GM18951 (cell line): ENCODE measurements around the gene PTGDR2.

ENCODE experiments used
- POLR2A ChIP-seq: IDR thresholded peaks from 4 replicates; pipeline ENCODE4 v1.6.1; 2011; ENCODE audit warnings: mild to moderate bottlenecking; ENCODE audit not compliant: insufficient read length, insufficient read depth; ENCODE audit errors: extremely low read depth
- in situ Hi-C: fragments of 300-500 bp; cut with MboI; formaldehyde crosslinking; loops from one replicate; pipeline ENCODE4 v1.12.0; 2022; ENCODE audit warnings: low sequenced_read_pairs, mixed read lengths, inconsistent platforms; ENCODE audit not compliant: unreplicated experiment

Gene PTGDR2

GRCh38 chr11:60858731-60859464, 3.1 kb upstream of the PTGDR2 start:
- TF ChIP-seq POLR2A = no peak

GRCh38 chr11:60858236-60858635, 2.5 kb upstream of the PTGDR2 start:
- TF ChIP-seq POLR2A = no peak
- in situ Hi-C loops = no loop called here

More at GRCh38 chr11:60858731-60859464, 3.1 kb upstream of the PTGDR2 start:
- in situ Hi-C loops = no loop called here

GRCh38 chr11:60857378-60858232, 1.9 kb upstream of the PTGDR2 start:
- in situ Hi-C loops = no loop called here
- TF ChIP-seq POLR2A = no peak

DNA sequence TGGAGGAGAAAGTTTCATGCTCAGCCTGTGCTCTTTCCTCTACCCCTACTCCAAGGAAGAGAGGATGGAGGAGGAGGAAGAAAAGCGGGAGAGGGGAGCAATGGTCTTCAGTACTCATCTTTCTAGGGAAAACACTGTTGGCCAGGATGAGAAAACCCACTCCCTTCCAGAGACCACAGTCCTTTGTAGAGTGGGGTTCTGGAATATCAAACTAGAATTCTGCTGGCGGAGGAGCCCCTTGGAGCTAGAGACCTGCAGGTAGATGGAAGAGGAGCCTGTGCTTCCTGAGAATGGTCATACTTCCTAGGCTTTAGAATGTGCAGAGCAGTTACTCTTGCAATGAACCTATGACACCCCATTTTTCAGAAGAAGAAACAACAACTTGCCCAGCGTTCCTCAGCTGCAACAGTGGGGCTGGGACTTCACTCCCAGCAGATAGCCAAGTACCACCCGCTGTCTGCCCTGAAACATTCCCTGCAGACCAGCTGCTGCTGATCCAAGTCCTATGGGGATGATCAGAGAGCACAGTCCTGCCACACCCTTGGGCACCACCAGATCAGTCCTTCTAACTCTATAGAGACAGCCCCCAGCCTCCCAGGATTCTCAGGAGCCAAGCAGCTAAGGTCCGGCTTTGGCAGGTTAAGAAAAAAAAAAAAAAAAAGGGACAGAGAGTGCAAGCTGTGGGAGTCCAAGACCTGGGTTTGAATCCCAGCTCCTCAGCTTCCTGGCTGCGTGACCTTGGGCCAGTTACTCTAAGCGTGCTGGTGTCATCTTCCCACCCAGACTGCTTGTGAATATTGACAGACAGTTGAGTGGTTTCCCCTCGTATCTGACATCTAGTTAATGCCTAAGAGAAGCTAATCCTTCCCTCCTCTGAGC, 664 bp downstream of the PTGDR2 start:
- in situ Hi-C loops = no loop called here
- no peak for TF ChIP-seq POLR2A

- in situ Hi-C loops = no loop called here
- TF ChIP-seq POLR2A = no peak
Measured at GRCh38 chr11:60854140-60854846, 1.5 kb downstream of the PTGDR2 start.

- no peak for TF ChIP-seq POLR2A
- in situ Hi-C loops = no loop called here
Measured at GRCh38 chr11:60852982-60853950, 2.5 kb downstream of the PTGDR2 start.

DNA sequence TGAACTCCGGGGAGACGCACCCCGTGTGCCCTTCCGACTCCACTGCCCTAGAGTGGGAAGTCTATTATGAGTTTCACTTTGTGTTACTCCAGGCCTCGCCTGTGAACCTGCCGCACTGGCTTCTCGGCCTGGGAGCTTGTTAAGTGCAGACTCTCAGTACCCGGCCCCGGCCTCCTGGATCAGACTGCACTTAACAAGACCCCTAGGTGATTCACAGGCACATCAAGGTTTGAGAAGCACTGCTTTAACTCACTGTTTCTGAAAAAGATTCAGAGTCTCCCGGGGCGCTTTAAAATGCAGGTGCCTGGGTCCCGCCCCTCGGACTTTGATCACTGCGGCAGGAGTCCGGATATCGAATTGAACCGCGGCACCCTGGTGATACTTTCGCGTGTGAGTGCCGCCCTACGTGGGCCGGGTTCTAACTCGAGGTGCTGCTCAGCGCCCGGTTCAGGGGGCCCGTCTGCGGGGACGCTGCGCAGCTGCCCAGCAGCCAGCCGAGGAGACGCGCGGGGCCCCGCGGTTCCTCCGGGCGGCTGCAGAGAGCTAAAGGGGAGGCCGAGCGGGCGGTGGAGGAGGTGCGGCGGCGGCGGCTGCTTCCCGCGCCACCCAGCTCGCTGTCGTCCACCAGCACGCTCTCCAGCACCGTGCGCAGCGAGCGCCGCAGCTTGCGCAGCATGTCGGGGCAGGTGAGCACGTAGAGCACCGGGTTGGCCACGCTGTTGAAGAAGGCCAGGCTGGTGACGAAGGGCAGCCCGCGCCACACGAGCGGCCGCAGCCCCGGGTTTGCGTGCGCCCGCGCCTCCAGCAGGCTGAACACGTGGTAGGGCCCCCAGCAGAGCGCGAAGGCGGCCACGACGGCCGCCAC, 3.4 kb downstream of the PTGDR2 start:
- no peak for TF ChIP-seq POLR2A
- in situ Hi-C loops = no loop called here

DNA sequence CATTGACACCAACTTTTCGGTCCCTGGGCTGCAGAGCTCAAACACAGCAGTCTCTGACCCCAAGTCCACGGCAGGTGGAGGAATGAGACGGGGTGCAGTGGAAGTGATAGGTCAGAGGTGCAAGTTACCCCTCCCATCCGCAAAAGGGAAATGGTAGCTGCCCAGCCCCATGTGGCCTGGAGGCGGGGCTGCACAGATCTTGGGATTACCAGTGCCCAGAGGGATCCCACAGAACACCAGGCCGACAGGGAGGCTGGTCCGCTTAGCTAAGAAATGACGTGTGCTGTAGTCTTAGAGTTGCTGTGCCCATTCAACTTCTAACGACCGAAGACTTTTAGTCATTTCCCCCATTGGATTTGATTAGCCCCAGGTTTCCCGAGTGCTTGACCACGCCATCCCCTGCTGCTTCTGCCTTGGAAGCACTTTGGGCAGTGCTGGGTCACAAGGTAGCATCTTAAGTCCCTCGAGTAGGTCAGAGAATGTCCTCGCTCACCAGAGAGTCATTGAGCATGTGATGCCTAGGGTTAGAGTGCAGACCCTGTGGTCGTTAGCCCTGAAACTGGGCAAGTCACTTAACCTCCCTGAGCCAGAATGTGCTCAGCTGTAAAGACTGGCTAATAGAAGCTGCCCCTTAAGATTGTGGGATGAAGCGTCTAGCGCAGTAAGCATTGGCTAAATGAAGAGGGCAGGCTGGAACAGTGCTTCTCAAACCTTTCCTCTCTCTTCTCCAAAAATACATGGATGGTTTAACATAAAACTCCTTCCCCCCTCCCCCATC, 4.2 kb downstream of the PTGDR2 start:
- in situ Hi-C loops = no loop called here
- TF ChIP-seq POLR2A = no peak

GRCh38 chr11:60849641-60850520, 5.9 kb downstream of the PTGDR2 start:
- in situ Hi-C loops = no loop called here
- TF ChIP-seq POLR2A = no peak
